GM12872 (cell line): ENCODE results near the gene FER1L5.

Source experiments
- TF ChIP-seq, protein P1 (sequence below): IDR thresholded peaks from 3 replicates; pipeline ENCODE4 v1.5.1; 2011; ENCODE audit warnings: low read depth, mild to moderate bottlenecking, low read length, moderate library complexity; ENCODE audit not compliant: insufficient read depth

FER1L5 gene

GRCh38 chr2:96623116-96623515 is 19.4 kb upstream of the FER1L5 start:
- TF ChIP-seq, protein P1, sequence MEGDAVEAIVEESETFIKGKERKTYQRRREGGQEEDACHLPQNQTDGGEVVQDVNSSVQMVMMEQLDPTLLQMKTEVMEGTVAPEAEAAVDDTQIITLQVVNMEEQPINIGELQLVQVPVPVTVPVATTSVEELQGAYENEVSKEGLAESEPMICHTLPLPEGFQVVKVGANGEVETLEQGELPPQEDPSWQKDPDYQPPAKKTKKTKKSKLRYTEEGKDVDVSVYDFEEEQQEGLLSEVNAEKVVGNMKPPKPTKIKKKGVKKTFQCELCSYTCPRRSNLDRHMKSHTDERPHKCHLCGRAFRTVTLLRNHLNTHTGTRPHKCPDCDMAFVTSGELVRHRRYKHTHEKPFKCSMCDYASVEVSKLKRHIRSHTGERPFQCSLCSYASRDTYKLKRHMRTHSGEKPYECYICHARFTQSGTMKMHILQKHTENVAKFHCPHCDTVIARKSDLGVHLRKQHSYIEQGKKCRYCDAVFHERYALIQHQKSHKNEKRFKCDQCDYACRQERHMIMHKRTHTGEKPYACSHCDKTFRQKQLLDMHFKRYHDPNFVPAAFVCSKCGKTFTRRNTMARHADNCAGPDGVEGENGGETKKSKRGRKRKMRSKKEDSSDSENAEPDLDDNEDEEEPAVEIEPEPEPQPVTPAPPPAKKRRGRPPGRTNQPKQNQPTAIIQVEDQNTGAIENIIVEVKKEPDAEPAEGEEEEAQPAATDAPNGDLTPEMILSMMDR = no peak

DNA sequence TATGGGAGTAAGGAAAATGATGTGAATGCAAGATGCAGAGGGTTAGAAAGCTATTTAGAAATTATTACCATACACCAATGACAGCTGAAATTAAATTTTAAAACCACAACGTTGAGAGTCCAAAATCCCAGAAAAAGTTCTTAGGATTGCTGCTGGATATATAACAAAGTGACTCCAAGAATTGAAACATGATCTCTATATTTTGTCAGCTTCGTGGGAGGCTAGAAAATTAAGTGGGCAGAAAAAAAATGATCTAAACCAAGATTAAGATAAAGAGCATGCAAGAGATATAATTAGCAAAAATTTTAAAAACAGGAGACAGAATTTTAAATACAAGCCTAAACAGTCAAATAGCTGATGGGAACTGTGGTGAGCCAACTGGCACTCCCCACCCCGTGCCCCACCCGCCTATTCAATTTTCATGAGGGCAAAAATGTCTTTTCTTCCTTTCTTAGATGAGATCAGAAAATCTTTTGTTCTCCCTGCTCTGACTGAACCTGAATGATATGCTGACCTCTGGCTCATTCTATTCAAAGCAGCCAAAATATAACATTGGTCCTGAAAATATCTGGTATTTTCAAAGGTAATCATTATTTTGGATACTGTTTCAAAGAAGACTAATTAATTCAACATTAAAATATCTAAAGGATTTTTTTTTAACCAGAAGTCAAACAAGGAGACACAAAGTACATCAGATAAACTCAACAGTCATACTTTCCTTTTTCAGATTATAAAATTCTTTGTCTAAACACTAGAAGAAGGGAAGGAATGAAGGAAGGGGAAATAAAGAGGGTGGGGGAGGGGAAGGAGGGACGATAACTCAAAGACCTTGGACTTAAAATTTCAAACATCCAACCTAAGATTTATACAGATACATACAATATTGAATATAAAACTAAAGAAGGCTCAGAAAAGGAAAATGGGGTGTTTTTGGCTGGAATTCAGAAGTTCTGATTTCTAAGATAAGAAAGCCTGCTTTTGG is 16.7 kb upstream of the FER1L5 start:
- TF ChIP-seq, protein P1 = no peak

GRCh38 chr2:96626553-96626942 is 16.0 kb upstream of the FER1L5 start:
- TF ChIP-seq, protein P1 = no peak

GRCh38 chr2:96631804-96632435 is 10.6 kb upstream of the FER1L5 start:
- TF ChIP-seq, protein P1 = no peak

DNA sequence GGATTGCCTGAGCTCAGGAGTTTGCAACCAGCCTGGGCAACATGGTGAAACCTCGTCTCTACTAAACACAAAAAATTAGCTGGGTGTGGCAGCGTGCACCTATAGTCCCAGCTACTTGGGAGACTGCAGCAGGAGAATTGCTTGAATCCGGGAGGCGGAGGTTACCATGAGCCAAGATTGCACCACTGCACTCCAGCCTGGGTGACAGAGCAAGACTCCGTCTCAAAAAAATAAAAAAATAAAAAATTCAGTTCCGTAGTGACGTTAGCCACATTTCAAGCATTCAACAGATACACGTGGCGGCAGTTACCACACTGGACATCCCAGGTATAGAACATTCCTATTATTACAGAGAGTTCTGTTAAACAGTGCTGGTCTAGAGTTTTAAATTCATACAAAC is 8.9 kb upstream of the FER1L5 start:
- TF ChIP-seq, protein P1 = no peak

GRCh38 chr2:96636551-96637171 is 5.9 kb upstream of the FER1L5 start:
- TF ChIP-seq, protein P1 = no peak
